K562 (cell line): Measurements from ENCODE around the gene SKIC8. TPM values are rescaled to one million over a fixed set of nuclear protein-coding genes. Genes with fewer than 3 reads are reported as not detected.
A peak's percentile ranks its signal among the peaks of the same experiment; 100 is the strongest.

Source experiments
- CREB3L1 ChIP-seq: fragments of 450-650 bp; IDR thresholded peaks from 2 replicates; pipeline ENCODE4 v1.6.1; 2014; ENCODE audit warnings: low read depth, mild to moderate bottlenecking, moderate library complexity, borderline replicate concordance
- DACH1 ChIP-seq: fragments of 450-650 bp; IDR thresholded peaks from 2 replicates; pipeline ENCODE4 v1.6.1; 2018; ENCODE audit not compliant: partially characterized antibody
- EP300 ChIP-seq: IDR thresholded peaks from 2 replicates; pipeline ENCODE4 v1.6.1; 2012; ENCODE audit warnings: low read length, improper control_type of control experiment
- ETV1 ChIP-seq: fragments of 450-650 bp; conservative IDR thresholded peaks from 2 replicates; pipeline ENCODE4 v1.6.1; 2016; ENCODE audit warnings: missing genetic modification characterization, control low read depth, low read depth, missing compliant biosample characterization
- GATAD2A ChIP-seq: fragments of 450-650 bp; IDR thresholded peaks from 2 replicates; pipeline ENCODE4 v1.6.1; 2017
- HDAC1 ChIP-seq, 2 experiments: fragments of 450-650 bp; IDR thresholded peaks; 2 replicates each; pipeline ENCODE4 v1.6.1; 2016 to 2017; ENCODE audit warnings: inconsistent platforms in 1 of 2, mild to moderate bottlenecking in 1 of 2, moderate library complexity in 1 of 2
- MAFK ChIP-seq: IDR thresholded peaks from 2 replicates; pipeline ENCODE4 v1.6.1; 2011; ENCODE audit warnings: low read length, improper control_type of control experiment
- NFE2 ChIP-seq: IDR thresholded peaks from 2 replicates; pipeline ENCODE4 v1.6.1; 2014; ENCODE audit warnings: antibody characterized with exemption, low read depth
- PPARD ChIP-seq: fragments of 250-450 bp; sonication (Bioruptor Pico); IDR thresholded peaks from 2 replicates; pipeline ENCODE4 v1.8.0; 2022; ENCODE audit warnings: inconsistent platforms, mild to moderate bottlenecking, moderate library complexity
- PTBP1 ChIP-seq: fragments of 200-400 bp; formaldehyde crosslinking; IDR thresholded peaks from 2 replicates; pipeline ENCODE4 v1.6.1; 2017; ENCODE audit warnings: low read depth, low read length
- RBM15 ChIP-seq: fragments of 200-400 bp; formaldehyde crosslinking; IDR thresholded peaks from 2 replicates; pipeline ENCODE4 v1.6.1; 2018; ENCODE audit warnings: mild to moderate bottlenecking, low read length, moderate library complexity; ENCODE audit not compliant: insufficient read depth
- RFX7 ChIP-seq: fragments of 250-450 bp; sonication (Bioruptor Pico); IDR thresholded peaks from 2 replicates; pipeline ENCODE4 v1.5.1; 2021; ENCODE audit warnings: mild to moderate bottlenecking
- SAFB ChIP-seq: fragments of 200-400 bp; formaldehyde crosslinking; IDR thresholded peaks from 2 replicates; pipeline ENCODE4 v1.6.1; 2017; ENCODE audit warnings: low read depth, low read length, borderline replicate concordance
- STAG1 ChIP-seq: sonication (generic); formaldehyde crosslinking; IDR thresholded peaks from 2 replicates; pipeline ENCODE4 v1.5.0; 2020; ENCODE audit warnings: missing genetic modification reagents, borderline replicate concordance
- STAT5A ChIP-seq: IDR thresholded peaks from 2 replicates; pipeline ENCODE4 v1.6.1; 2012; ENCODE audit warnings: low read length, inconsistent platforms, borderline replicate concordance
- TEAD4 ChIP-seq, 2 experiments: sonication (generic) in 1 of 2; formaldehyde crosslinking in 1 of 2; IDR thresholded peaks; 2 replicates each; pipeline versions ENCODE4 v1.6.1 to v1.8.0; 2012 to 2022; ENCODE audit warnings: borderline replicate concordance in 1 of 2, inconsistent platforms in 1 of 2, low read length in 1 of 2, mild to moderate bottlenecking in 1 of 2, missing genetic modification reagents in 1 of 2
- TOE1 ChIP-seq, 2 experiments: fragments of 450-650 bp in 1 of 2; sonication (generic) in 1 of 2; formaldehyde crosslinking in 1 of 2; IDR thresholded peaks; 2 replicates each; pipeline versions ENCODE4 v1.7.1 to v1.8.0; 2016 to 2022; ENCODE audit warnings: borderline replicate concordance in 2 of 2, mild to moderate bottlenecking in 2 of 2, antibody characterized with exemption in 1 of 2, inconsistent platforms in 1 of 2, low read depth in 1 of 2, missing genetic modification reagents in 1 of 2, moderate library complexity in 1 of 2
- TRIM24 ChIP-seq, 2 experiments: fragments of 450-650 bp; IDR thresholded peaks; 2 replicates each; pipeline ENCODE4 v1.6.1; 2016
- ZFX ChIP-seq: sonication (generic); formaldehyde crosslinking; IDR thresholded peaks from 2 replicates; pipeline ENCODE4 v1.8.0; 2022; ENCODE audit warnings: mild to moderate bottlenecking, missing genetic modification reagents, moderate library complexity
- ZNF780A ChIP-seq: fragments of 250-450 bp; sonication (Bioruptor Pico); IDR thresholded peaks from 2 replicates; pipeline ENCODE4 v1.5.0; 2021; ENCODE audit warnings: mild to moderate bottlenecking
- polyA plus RNA-seq, 8 experiments: library from polyadenylated mRNA; depleted of rRNA in 4 of 8; stranded (reverse) in 5 of 8; unstranded in 3 of 8; fragments of >200 nt; fragmentation: Nextera tagmentation in 2 of 8; fragmentation: Illumina TruSeq in 1 of 8; extraction: Ambion mirVana in 2 of 8; extraction: Trizol in 1 of 8; gene quantifications; 2 replicates each; pipeline versions ENCODE4 v1.2.1 to v1.2.3, GENCODE V29; 2011 to 2014; ENCODE audit warnings: inconsistent platforms in 1 of 8, missing spikeins in 1 of 8
- total RNA-seq, 7 experiments: library from RNA; depleted of rRNA in 6 of 7; stranded (reverse); fragments of >200 nt in 6 of 7; fragmentation: Illumina TruSeq in 2 of 7; extraction: Trizol in 2 of 7; gene quantifications; 2 replicates each; pipeline versions ENCODE4 v1.2.1 to v1.2.3, GENCODE V29; 2011 to 2021; ENCODE audit warnings: low replicate concordance in 1 of 7
- TF ChIP-seq, protein P1 (sequence below): fragments of 450-650 bp; IDR thresholded peaks from 2 replicates; pipeline ENCODE4 v1.6.1; 2017; ENCODE audit warnings: antibody characterized with exemption, mild to moderate bottlenecking

The SKIC8 gene
- total and polyA plus RNA-seq, 9 of the 15 experiments (the other 6 are each of a cell fraction or from before 2014, with no cell fraction given), result 79.5 to 389 (median 146) TPM

GRCh38 chr15:78306176-78306774 lies 6.9 kb upstream of the SKIC8 start (continued):
- TF ChIP-seq ZFX (CRISPR knock-in tag) (peak; percentile 52), PPARD (CRISPR knock-in tag) (no peak), RFX7 (CRISPR knock-in tag) (no peak), ETV1 (tag) (peak; percentile 64), TOE1 (IDR thresholded peaks at IDR 0.05; ENCODE audit: borderline replicate concordance) (peak; percentile 67), TOE1 (CRISPR knock-in tag; IDR thresholded peaks at IDR 0.05; ENCODE audit: borderline replicate concordance, low read depth) (no peak), EP300 (peak; percentile 71), STAG1 (CRISPR knock-in tag) (no peak), PTBP1 (0 out of 2 replicates have a peak, but pooled peaks have one; percentile 52), GATAD2A (peak; percentile 71; the same call in 1 of the 2 replicates), ZNF780A (CRISPR knock-in tag) (no peak), RBM15 (no peak), TEAD4 (IDR thresholded peaks at IDR 0.05; ENCODE audit: low read length) (peak; percentile 20; the same call in 1 of the 2 replicates), TEAD4 (CRISPR knock-in tag; IDR thresholded peaks at IDR 0.05; ENCODE audit: borderline replicate concordance) (no peak), TRIM24 (IDR thresholded peaks at IDR 0.05) (0 out of 4 replicates have a peak, but pooled peaks of 1 of the 2 experiments have one; percentile 32), NFE2 (peak; percentile 76), HDAC1 (IDR thresholded peaks at IDR 0.05) (peak; percentile 60 to 86; a peak in 3 of 4 replicates), CREB3L1 (no peak), MAFK (peak; percentile 67), STAT5A (peak; percentile 46; the same call in 1 of the 2 replicates), SAFB (no peak), DACH1 (peak; percentile 40)
- TF ChIP-seq, protein P1, sequence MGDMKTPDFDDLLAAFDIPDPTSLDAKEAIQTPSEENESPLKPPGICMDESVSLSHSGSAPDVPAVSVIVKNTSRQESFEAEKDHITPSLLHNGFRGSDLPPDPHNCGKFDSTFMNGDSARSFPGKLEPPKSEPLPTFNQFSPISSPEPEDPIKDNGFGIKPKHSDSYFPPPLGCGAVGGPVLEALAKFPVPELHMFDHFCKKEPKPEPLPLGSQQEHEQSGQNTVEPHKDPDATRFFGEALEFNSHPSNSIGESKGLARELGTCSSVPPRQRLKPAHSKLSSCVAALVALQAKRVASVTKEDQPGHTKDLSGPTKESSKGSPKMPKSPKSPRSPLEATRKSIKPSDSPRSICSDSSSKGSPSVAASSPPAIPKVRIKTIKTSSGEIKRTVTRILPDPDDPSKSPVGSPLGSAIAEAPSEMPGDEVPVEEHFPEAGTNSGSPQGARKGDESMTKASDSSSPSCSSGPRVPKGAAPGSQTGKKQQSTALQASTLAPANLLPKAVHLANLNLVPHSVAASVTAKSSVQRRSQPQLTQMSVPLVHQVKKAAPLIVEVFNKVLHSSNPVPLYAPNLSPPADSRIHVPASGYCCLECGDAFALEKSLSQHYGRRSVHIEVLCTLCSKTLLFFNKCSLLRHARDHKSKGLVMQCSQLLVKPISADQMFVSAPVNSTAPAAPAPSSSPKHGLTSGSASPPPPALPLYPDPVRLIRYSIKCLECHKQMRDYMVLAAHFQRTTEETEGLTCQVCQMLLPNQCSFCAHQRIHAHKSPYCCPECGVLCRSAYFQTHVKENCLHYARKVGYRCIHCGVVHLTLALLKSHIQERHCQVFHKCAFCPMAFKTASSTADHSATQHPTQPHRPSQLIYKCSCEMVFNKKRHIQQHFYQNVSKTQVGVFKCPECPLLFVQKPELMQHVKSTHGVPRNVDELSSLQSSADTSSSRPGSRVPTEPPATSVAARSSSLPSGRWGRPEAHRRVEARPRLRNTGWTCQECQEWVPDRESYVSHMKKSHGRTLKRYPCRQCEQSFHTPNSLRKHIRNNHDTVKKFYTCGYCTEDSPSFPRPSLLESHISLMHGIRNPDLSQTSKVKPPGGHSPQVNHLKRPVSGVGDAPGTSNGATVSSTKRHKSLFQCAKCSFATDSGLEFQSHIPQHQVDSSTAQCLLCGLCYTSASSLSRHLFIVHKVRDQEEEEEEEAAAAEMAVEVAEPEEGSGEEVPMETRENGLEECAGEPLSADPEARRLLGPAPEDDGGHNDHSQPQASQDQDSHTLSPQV, result peak; percentile 74; the same call in 1 of the 2 replicates
